HG02885 (cell line): ENCODE data around the gene CPLANE2.
"Not testable (repeated sequence)": the region's sequence is repeated elsewhere in the genome, so short reads cannot be mapped to it uniquely, and the experiment has no call there.

ENCODE experiments used
- ATAC-seq: cut with Tn5 transposase; IDR thresholded peaks from one replicate; pipeline ENCODE4 v1.9.1; 2021; ENCODE audit warnings: mild to moderate bottlenecking; ENCODE audit not compliant: unreplicated experiment, poor library complexity

Gene CPLANE2

DNA sequence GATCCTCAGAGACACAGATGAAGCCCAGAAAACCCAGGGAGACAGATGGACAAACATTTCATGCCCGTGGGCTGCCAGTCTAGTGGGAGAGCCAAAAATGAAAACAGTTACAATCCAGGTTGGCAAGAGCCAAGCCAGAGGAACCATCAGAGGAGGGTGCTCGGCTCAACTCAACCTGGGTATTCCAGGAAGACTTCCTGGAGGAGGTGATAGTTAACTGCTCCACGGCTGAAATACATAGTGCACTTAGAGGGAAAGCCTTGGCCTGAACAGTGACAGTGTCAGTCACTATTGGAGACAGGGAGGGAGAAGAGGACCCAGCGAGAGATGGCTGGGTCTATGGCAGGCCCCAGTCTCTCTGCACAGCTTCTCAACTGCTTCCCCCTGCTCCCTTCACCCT is 26.4 kb downstream of the CPLANE2 start:
- ATAC-seq = no peak

GRCh38 chr1:16209847-16210407 is 27.1 kb downstream of the CPLANE2 start:
- no peak for ATAC-seq

- no peak for ATAC-seq
These were observed 27.7 kb downstream of the CPLANE2 start for GRCh38 chr1:16209132-16209846.

DNA sequence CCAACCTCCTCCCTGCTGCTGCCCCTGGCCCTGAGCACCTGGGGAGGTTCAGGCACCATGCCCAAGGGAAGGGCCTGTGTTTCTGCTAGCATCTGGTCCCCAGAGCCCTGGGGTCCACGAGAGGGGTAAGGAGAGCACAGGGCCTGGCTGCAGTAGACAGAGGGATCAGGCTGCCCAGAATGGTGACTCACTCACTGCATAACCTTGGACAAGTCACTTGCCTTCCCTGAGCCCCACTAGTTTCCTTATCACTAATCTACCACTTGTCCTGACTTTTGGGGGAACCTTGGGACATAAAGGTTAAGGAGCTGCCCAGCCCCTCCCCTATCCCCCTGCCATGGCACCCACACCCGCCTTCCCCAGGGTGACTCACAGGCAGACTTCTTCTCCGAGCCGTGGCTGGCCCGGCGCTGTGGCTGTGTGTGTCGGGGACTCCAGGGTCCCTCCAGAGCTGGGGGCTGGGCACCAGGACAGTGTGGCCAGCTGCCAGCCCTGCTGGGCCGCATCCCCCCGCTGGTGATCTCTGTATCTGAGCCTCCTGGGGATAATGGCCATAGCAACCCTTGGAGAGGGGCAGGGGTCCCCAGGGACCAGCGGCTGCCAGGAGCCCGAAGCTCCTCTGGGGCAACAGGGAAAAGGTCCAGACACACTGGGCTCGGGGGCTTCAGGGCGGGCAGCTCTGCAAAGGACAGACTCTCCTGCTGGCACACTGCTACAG is 28.6 kb downstream of the CPLANE2 start:
- no peak for ATAC-seq

- no peak for ATAC-seq
These were observed 29.4 kb downstream of the CPLANE2 start for GRCh38 chr1:16207318-16208269.

DNA sequence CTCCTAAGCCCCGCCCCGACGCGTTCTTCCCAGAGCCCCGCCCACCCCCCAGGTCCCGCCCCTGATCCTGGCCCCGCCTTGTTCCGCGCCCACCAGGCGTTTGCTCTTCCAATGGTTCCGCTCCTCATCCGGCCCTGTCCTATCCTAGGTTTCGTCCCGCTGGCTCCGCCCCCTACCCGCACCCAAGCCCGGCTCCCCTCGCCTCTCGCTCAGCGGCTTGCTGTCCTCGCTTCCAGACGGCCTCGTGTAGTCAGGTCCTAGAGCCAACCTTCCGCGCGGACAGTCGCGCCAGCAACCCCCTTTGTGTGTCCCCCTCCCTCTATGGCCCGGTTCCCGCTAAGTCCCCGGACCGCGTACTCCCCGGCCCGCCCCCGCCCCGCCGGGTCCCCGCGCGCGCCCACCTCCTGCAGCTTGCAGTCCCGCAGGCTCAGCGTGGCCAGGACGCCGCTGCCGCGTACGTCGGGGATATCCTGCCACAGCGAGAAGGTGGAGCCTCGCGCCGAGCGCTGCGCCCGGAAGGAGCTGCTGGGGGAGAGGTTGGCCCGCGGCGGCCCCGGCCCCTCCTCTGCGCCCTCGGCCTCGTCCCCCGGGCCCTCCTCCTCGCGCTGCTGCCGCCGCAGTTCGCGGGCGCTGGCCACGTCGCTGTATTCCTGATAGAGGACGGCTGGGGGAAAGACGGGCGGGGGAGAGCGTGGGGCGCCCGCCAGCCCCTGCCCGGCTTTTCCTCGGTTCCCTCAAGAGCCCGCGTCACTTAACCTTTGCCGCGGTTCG is 30.3 kb downstream of the CPLANE2 start:
- peak; percentile 75 for ATAC-seq

- ATAC-seq = no peak
These were observed 31.0 kb downstream of the CPLANE2 start for GRCh38 chr1:16205891-16206546.

- ATAC-seq = no peak
These were observed 31.7 kb downstream of the CPLANE2 start for GRCh38 chr1:16205334-16205671.

GRCh38 chr1:16204634-16205333 is 32.2 kb downstream of the CPLANE2 start:
- no peak for ATAC-seq

DNA sequence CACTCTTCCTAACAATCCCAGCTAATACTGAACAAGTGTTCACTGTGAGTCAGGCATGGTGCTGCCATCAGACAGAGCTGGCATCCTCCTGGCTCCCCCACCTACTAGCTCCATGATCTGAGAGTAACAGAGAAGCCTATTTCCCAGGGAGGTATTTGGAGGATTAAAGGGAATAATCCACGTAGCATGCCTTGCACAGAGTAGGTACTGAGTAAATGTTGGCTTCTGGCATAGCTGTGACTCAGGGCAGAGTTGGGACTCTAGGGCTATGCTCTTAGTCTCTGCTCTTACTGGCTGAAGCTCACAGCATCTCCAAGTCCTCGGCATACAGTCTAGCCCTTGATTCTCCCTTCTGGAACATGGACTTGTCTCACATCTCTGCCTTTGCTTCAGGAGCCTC is 32.8 kb downstream of the CPLANE2 start:
- no peak for ATAC-seq

DNA sequence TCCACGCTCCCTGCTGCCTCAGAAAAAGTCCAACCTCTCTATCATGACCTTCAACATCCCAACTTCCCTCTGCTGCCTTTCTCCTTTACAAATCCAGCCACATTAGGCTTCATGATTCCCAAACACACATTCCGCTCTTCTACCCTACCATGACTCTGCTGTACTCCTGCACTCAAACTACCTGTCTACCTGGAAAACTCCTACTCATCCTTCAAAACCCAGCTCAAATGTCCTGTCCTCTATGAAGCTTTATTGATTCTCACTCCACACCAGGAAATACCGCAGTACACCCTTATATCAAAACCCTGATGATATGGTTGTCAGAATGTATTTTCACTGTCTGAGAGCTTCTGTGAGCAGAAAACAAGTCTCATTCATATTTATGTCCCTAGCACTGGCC is 33.4 kb downstream of the CPLANE2 start:
- no peak for ATAC-seq

- no peak for ATAC-seq
These were observed 34.4 kb downstream of the CPLANE2 start for GRCh38 chr1:16202281-16203210.

GRCh38 chr1:16199700-16200099 is 37.3 kb downstream of the CPLANE2 start:
- ATAC-seq = no peak

DNA sequence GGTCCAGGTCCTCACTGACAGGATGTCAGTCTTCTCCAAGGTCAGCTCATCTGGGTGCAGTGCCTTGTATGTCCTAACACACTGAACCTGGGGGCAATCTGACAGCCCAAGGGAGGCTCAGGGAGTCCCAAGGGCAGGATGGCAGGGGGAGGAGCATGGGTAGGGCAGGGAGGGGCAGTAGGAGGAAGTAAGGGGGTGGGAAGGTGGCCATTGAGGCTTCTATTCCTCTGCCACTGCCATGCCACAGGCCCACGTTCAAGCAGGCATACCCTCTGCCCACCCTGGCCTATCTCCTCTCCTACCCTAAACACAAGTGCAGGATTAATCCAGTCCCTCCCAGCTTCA is 37.9 kb downstream of the CPLANE2 start:
- ATAC-seq = no peak

DNA sequence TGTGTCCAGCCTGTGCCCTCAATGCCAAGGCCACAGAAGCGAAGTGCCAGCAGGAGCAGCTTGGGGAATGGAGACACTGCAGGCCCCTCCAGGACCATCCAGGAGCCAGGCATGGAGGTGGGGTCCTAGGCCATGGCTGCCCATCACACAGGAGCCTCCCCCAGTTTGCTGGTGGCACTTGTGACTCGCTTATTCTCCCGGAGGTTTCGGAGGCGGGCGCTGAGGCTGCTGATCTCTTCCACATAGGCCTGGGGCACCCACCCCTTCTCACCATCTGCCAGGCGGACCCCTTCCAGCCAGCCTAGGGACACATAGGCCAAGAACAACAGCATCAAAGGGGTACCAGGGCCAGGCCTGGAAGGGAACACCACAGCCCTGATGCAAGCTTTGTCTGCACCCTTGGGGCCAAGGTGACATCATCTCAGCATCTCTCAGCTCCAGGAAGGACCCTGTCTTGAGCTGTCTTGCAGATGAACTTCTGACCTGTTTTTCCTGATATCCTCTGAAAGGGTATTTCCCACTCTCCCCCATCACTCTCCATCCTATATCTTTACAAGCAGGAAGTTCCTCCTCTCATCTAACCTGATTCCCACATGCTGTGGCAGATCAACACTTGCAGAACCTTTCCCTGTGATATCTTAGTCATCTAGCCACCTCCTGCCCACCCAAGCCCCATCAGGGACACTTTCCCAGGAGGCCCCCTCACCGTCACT is 38.4 kb downstream of the CPLANE2 start:
- no peak for ATAC-seq

GRCh38 chr1:16196874-16197273 is 40.1 kb downstream of the CPLANE2 start:
- no peak for ATAC-seq

- not testable (repeated sequence) for ATAC-seq
These were observed 40.8 kb downstream of the CPLANE2 start for GRCh38 chr1:16196139-16196538.
